Stomach (tissue), 4 donors: ENCODE results near the gene ATP6V0B.

Source experiments
- CTCF ChIP-seq, 7 experiments: fragments of 450-650 bp in 4 of 7; fragments of 200-600 bp in 3 of 7; sonication (generic) in 3 of 7; IDR thresholded peaks; one replicate each; pipeline ENCODE4 v1.5.1; 2016 to 2019; ENCODE audit warnings: antibody characterized with exemption in 7 of 7, control low read depth in 2 of 7, mild to moderate bottlenecking in 1 of 7
- EP300 ChIP-seq: sonication (generic); formaldehyde crosslinking; IDR thresholded peaks from one replicate; pipeline ENCODE4 v1.6.1; 2017; ENCODE audit warnings: antibody characterized with exemption
- POLR2A ChIP-seq, 4 donors: fragments of 450-650 bp; IDR thresholded peaks; one replicate each; pipeline ENCODE4 v1.6.1; 2016; ENCODE audit warnings: antibody characterized with exemption in 4 of 4, control low read depth in 2 of 4, mild to moderate bottlenecking in 1 of 4, moderate library complexity in 1 of 4

- TF ChIP-seq CTCF (IDR thresholded peaks at IDR 0.05), result no peak
- no peak for TF ChIP-seq POLR2A (IDR thresholded peaks at IDR 0.05)
- no peak for TF ChIP-seq EP300
Measured at GRCh38 chr1:44002165-44002564, 27.4 kb downstream of the ATP6V0B start.
